ENCODE measurements around the gene GOLPH3.

- TF ChIP-seq CTCF (IDR thresholded peaks at IDR 0.05; ENCODE audit: low read depth, low read length, missing input control), result no peak
- TF ChIP-seq MAX (IDR thresholded peaks at IDR 0.05), result no peak
- TF ChIP-seq JUND (IDR thresholded peaks at IDR 0.05), result no peak
- no peak for TF ChIP-seq RXRA (IDR thresholded peaks at IDR 0.05)
- no peak for TF ChIP-seq GABPA (IDR thresholded peaks at IDR 0.05 in 1 of 2, conservative IDR thresholded peaks at IDR 0.05 in 1 of 2)
- no peak for TF ChIP-seq SP1 (IDR thresholded peaks at IDR 0.05)
- no peak for TF ChIP-seq EGR1 (IDR thresholded peaks at IDR 0.05; ENCODE audit: low read depth in 2 of 2)
- TF ChIP-seq FOXA1 (IDR thresholded peaks at IDR 0.05), result no peak
Observed at GRCh38 chr5:32158679-32158975, 15.5 kb downstream of the GOLPH3 start.
